Activated T-cell treated with anti-CD3 and anti-CD28 coated beads, Interleukin-2, amount 50 U/mL, for 1 hour (primary cell): Measurements from ENCODE around the gene CHN2.

Experiments
- DNase-seq: peaks from one replicate; pipeline ENCODE4 v3.0.0-alpha.2; 2020

The CHN2 gene

GRCh38 chr7:29447828-29448227 is 253.3 kb downstream of the CHN2 start:
- no peak for DNase-seq

- no peak for DNase-seq
Measured at GRCh38 chr7:29449569-29450260, 255.1 kb downstream of the CHN2 start.

GRCh38 chr7:29453021-29453420 is 258.4 kb downstream of the CHN2 start:
- DNase-seq = no peak

GRCh38 chr7:29454464-29454863 is 259.9 kb downstream of the CHN2 start:
- no peak for DNase-seq

- DNase-seq = no peak
Measured at GRCh38 chr7:29454899-29455451, 260.4 kb downstream of the CHN2 start.

GRCh38 chr7:29457141-29457561 is 262.6 kb downstream of the CHN2 start:
- DNase-seq = no peak

GRCh38 chr7:29457565-29458011 is 263.0 kb downstream of the CHN2 start:
- DNase-seq = no peak

- DNase-seq = no peak
Measured at GRCh38 chr7:29458933-29459332, 264.4 kb downstream of the CHN2 start.

GRCh38 chr7:29459589-29459988 is 265.0 kb downstream of the CHN2 start:
- no peak for DNase-seq

GRCh38 chr7:29461996-29462395 is 267.4 kb downstream of the CHN2 start:
- no peak for DNase-seq

GRCh38 chr7:29463504-29464158 is 269.1 kb downstream of the CHN2 start:
- DNase-seq = no peak

GRCh38 chr7:29464753-29465152 is 270.2 kb downstream of the CHN2 start:
- DNase-seq = no peak

GRCh38 chr7:29467193-29467926 is 272.8 kb downstream of the CHN2 start:
- DNase-seq = no peak

GRCh38 chr7:29468196-29468595 is 273.6 kb downstream of the CHN2 start:
- DNase-seq = no peak

- DNase-seq = no peak
Measured at GRCh38 chr7:29469281-29469680, 274.7 kb downstream of the CHN2 start.

GRCh38 chr7:29469976-29470557 is 275.5 kb downstream of the CHN2 start:
- DNase-seq = no peak

GRCh38 chr7:29471444-29472138 is 277.0 kb downstream of the CHN2 start:
- no peak for DNase-seq

- no peak for DNase-seq
Measured at GRCh38 chr7:29476916-29477315, 282.3 kb downstream of the CHN2 start.

- DNase-seq = no peak
Measured at GRCh38 chr7:29478226-29478625, 283.7 kb downstream of the CHN2 start.

GRCh38 chr7:29478687-29479240 is 284.2 kb downstream of the CHN2 start:
- DNase-seq = no peak

GRCh38 chr7:29479301-29480200 is 285.0 kb downstream of the CHN2 start:
- DNase-seq = no peak
